ENCODE measurements around the gene SEMA3E. TPM values are rescaled to one million over a fixed set of nuclear protein-coding genes. Genes with fewer than 3 reads are reported as not detected.

Gene SEMA3E
- total and polyA plus RNA-seq, 10 of the 15 experiments (the other 5 are each of a cell fraction or from before 2014, with no cell fraction given), result 0.08 to 2.0 (median 0.82) TPM

DNA sequence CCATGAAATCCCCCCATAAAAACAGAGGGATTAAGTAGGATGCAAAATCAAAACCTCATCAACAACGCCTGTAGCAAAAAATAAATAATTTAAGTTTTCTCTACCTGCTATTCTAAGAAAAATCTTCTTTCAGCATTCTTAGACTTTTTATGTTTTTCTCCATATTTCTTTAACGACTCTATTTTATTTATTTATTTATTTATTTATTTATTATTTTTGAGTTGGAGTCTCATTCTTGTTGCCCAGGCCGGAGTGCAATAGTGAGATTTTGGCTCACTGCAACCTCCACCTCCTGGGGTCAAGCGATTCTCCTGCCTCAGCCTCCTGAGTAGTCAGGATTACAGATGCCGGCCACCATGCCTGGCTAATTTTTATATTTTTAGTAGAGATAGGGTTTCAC lies 192.5 kb downstream of the SEMA3E start:
- Histone ChIP-seq H4K20me1 (ENCODE audit: control insufficient read depth, insufficient read depth) (no peaks in the 10 kb centered on the region), H3K27ac (ENCODE audit: control insufficient read depth, insufficient read depth) (no peak overlapping the region), H3K9ac (ENCODE audit: control insufficient read depth, insufficient read depth, low read length) (no peak overlapping the region), H3K4me2 (ENCODE audit: control insufficient read depth, insufficient read depth) (no peak overlapping the region), H3K4me1 (ENCODE audit: control insufficient read depth, insufficient read depth, low read length) (no peaks in the 10 kb centered on the region), H3K79me2 (ENCODE audit: control insufficient read depth, insufficient read depth, low read length) (no peaks in the 10 kb centered on the region), H3K27me3 (replicated peaks in 1 of 2; ENCODE audit: control insufficient read depth in 2 of 2, insufficient read depth in 2 of 2, low read length in 1 of 2) (no peaks in the 10 kb centered on the region), H3K36me3 (ENCODE audit: control insufficient read depth in 2 of 2, insufficient read depth in 2 of 2, low read length in 1 of 2) (no peaks in the 10 kb centered on the region), H3K4me3 (no peak overlapping the region), H2AFZ (ENCODE audit: control insufficient read depth, low read depth, low read length) (no peak overlapping the region), H3K9me3 (replicated peaks; ENCODE audit: control insufficient read depth, insufficient read depth, low read length) (no peaks in the 10 kb centered on the region)
- 38% methylated on average over 5 of the region's 5 CpGs for WGBS (ENCODE audit: insufficient coverage, insufficient replicate concordance, low lambda C conversion rate, missing lambda C conversion rate)
- DNase-seq (ENCODE audit: low read depth, low spot score) (no peak), FAIRE-seq (no peak), ATAC-seq (no peak)
- BruUV-seq (replicated peaks), result no TSS peak
- SMC1A ChIA-PET (ENCODE audit: uncharacterized antibody, unreplicated experiment), result no interaction called here
- intact Hi-C loops (cut with micrococcal nuclease; ENCODE audit: unreplicated experiment), result no loop called here
- POLR2A ChIA-PET, result no interaction called here
- RAD21 ChIA-PET (ENCODE audit: unreplicated experiment), result no interaction called here
- CTCF ChIA-PET, result no interaction called here
- TF ChIP-seq NBN (IDR thresholded peaks at IDR 0.05) (no peak), EZH2 (IDR thresholded peaks at IDR 0.05; ENCODE audit: borderline replicate concordance, control insufficient read depth, low read depth, low read length) (no peak), TCF12 (IDR thresholded peaks at IDR 0.05; ENCODE audit: low read depth, low read length) (no peak)
- TF ChIP-seq, protein P1, sequence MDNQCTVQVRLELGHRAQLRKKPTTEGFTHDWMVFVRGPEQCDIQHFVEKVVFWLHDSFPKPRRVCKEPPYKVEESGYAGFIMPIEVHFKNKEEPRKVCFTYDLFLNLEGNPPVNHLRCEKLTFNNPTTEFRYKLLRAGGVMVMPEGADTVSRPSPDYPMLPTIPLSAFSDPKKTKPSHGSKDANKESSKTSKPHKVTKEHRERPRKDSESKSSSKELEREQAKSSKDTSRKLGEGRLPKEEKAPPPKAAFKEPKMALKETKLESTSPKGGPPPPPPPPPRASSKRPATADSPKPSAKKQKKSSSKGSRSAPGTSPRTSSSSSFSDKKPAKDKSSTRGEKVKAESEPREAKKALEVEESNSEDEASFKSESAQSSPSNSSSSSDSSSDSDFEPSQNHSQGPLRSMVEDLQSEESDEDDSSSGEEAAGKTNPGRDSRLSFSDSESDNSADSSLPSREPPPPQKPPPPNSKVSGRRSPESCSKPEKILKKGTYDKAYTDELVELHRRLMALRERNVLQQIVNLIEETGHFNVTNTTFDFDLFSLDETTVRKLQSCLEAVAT (IDR thresholded peaks at IDR 0.05), result no peak
- in situ Hi-C loops (cut with MboI), result no loop called here

DNA sequence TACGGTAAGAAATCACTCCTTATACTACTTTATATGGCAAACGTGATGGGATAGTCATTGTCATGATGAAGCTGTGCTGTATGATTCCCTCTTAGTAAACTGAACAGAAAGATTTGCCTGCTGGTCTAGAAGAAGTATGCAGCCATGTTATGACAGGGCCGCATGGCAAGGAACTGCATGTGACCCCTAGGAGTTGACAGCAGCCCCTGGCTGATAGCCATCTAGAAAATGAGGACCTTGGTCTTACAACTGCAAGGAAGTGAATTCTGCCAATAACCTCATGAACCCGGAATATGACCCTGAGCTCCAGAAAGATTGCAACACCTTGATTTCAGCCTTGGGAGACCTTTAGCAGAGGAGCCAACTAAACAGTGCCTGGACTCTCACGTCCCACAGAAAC lies 193.3 kb downstream of the SEMA3E start:
- ATAC-seq (no peak), FAIRE-seq (no peak), DNase-seq (ENCODE audit: low read depth, low spot score) (no peak)
- no peaks in the 10 kb centered on the region for H3K9me3 ChIP-seq (replicated peaks; ENCODE audit: control insufficient read depth, insufficient read depth, low read length)
- 41% methylated on average over 5 of the region's 5 CpGs for WGBS (ENCODE audit: insufficient coverage, insufficient replicate concordance, low lambda C conversion rate, missing lambda C conversion rate)
- intact Hi-C loops (cut with micrococcal nuclease; ENCODE audit: unreplicated experiment), result no loop called here
- RAD21 ChIA-PET (ENCODE audit: unreplicated experiment), result no interaction called here
- CTCF ChIA-PET, result no interaction called here
- SMC1A ChIA-PET (ENCODE audit: uncharacterized antibody, unreplicated experiment), result no interaction called here
- H3K4me2 ChIP-seq (ENCODE audit: control insufficient read depth, insufficient read depth), result no peak overlapping the region
- H4K20me1 ChIP-seq (ENCODE audit: control insufficient read depth, insufficient read depth), result no peaks in the 10 kb centered on the region
- no TSS peak for BruUV-seq (replicated peaks)
- POLR2A ChIA-PET, result no interaction called here
- TF ChIP-seq PAX8 (IDR thresholded peaks at IDR 0.05) (no peak), SP1 (IDR thresholded peaks at IDR 0.05; ENCODE audit: low read depth, low read length) (no peak), RB1 (IDR thresholded peaks at IDR 0.05; ENCODE audit: borderline replicate concordance) (no peak), CHD4 (IDR thresholded peaks at IDR 0.05) (no peak), MTA3 (IDR thresholded peaks at IDR 0.05; ENCODE audit: borderline replicate concordance, low read length) (no peak), TCF12 (IDR thresholded peaks at IDR 0.05; ENCODE audit: low read depth, low read length) (no peak), EP300 (IDR thresholded peaks at IDR 0.05; ENCODE audit: borderline replicate concordance in 1 of 2, control insufficient read depth in 1 of 2, low read depth in 2 of 2, low read length in 2 of 2) (no peak)
- TF ChIP-seq, protein P2, sequence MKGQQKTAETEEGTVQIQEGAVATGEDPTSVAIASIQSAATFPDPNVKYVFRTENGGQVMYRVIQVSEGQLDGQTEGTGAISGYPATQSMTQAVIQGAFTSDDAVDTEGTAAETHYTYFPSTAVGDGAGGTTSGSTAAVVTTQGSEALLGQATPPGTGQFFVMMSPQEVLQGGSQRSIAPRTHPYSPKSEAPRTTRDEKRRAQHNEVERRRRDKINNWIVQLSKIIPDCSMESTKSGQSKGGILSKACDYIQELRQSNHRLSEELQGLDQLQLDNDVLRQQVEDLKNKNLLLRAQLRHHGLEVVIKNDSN (IDR thresholded peaks at IDR 0.05; ENCODE audit: borderline replicate concordance, extremely low read length, insufficient read depth, low read depth, low read length), result no peak
- H3K9ac ChIP-seq (ENCODE audit: control insufficient read depth, insufficient read depth, low read length), result no peak overlapping the region
- no peak overlapping the region for H3K4me3 ChIP-seq
- H3K36me3 ChIP-seq (ENCODE audit: control insufficient read depth in 2 of 2, insufficient read depth in 2 of 2, low read length in 1 of 2), result no peaks in the 10 kb centered on the region
- no peaks in the 10 kb centered on the region for H3K4me1 ChIP-seq (ENCODE audit: control insufficient read depth, insufficient read depth, low read length)
- H2AFZ ChIP-seq (ENCODE audit: control insufficient read depth, low read depth, low read length), result peak overlapping the region; percentile 17
- H3K27ac ChIP-seq (ENCODE audit: control insufficient read depth, insufficient read depth), result no peak overlapping the region
- in situ Hi-C loops (cut with MboI), result no loop called here
- H3K27me3 ChIP-seq (replicated peaks in 1 of 2; ENCODE audit: control insufficient read depth in 2 of 2, insufficient read depth in 2 of 2, low read length in 1 of 2), result no peaks in the 10 kb centered on the region
- no peaks in the 10 kb centered on the region for H3K79me2 ChIP-seq (ENCODE audit: control insufficient read depth, insufficient read depth, low read length)

Measured in GM12878 (cell line).